DMS114 treated with DMSO at 0.1 percent for 48 hours (cell line): ENCODE data around the gene SWAP70.
"Not testable (repeated sequence)": the region's sequence is repeated elsewhere in the genome, so short reads cannot be mapped to it uniquely, and the experiment has no call there.

Source experiments
- DNase-seq: peaks from one replicate; lab custom pipeline; 2025; ENCODE audit not compliant: unreplicated experiment; lab: John Stamatoyannopoulos, UW

Gene SWAP70

DNA sequence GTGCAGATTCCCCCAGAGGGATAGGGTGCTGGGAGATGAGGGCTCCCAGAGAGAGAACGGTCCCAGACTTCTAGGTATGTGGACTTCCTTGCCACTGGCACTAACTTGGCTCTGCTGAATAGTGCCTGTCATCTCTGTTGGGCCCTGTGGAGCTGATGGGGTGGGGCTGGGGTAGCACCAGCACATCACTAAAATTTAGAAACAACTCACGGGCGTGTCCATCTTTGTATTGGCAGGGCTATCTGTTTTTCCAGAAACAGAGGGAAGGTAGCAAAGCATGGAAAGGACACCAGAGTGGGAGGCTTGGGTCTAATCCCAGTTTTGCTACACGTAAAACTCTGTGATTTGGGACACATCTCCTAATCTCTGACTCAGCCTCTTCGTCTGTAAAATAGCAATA lies 25.8 kb downstream of the SWAP70 start:
- DNase-seq, result no peak

GRCh38 chr11:9691865-9692264 lies 28.0 kb downstream of the SWAP70 start:
- no peak for DNase-seq

DNA sequence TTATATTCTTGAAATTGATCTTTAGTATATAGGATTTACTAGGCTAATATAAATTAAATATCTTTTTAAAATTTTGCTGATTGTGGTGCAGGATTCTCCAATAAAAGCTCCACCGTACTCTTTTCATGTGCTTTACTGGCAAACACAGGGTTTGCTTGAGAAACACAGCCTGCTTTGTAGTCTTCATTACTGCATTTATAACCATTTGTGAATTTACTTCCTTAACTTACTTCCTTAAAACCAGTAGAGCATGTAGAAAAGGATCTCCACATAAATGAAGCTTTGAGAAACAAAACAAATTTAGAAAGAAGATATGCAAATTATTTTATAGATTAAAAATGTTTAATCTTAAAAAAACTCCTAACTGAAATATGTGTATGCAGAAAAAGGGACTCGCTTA lies 28.8 kb downstream of the SWAP70 start:
- DNase-seq, result no peak

GRCh38 chr11:9693801-9694553 lies 30.1 kb downstream of the SWAP70 start:
- DNase-seq, result no peak

GRCh38 chr11:9695228-9695627 lies 31.4 kb downstream of the SWAP70 start:
- DNase-seq, result not testable (repeated sequence)

DNA sequence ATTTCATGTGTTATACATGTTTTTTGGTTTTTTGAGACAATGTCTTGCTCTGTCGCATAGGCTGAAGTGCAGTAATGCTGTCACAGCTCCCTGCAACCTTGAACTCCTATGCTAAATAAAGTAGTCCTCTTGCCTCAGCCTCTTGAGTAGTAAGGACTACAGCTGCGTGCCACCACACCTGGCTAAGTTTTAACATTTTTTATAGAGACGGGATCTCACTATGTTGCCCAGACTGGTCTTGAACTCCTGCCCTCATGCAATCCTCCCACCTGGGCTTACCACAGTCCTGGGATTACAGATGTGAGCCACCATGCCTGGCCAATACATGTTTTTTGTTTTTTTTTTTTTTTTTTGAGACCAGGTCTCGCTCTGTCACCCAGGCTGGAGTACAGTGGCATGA lies 33.9 kb downstream of the SWAP70 start:
- no peak for DNase-seq

DNA sequence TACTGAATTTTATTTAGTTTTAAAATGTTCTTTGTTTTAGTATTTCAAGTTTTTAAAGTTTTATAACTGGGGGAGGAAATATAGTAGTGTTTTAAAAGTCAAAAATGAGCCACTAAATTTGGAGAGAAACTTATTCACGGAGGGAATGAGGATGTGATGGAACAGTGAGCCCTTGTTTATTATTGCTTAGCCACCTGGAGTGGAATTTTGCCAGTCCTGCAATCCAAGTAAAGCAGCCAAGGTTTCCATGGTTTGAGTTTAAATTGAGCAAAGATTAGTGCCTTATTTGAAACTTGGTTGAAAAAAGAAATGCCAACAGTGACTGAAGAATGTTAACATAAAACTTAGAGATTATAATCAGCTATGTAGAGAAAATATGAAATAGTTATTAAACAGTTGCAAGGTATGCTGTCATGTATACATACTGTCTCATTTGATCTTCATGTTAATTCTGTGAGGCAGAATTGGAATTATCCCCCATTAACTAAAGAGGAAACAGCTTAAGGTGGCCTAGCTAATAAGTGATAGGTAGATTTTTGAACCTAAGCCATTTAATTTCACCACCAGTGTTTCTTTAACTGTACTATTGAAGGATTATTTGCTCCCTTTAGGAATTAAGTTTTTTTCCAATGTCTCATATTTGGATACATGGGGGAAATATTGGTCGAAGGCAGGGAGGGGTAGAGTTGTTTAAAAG lies 36.4 kb downstream of the SWAP70 start:
- DNase-seq, result no peak

DNA sequence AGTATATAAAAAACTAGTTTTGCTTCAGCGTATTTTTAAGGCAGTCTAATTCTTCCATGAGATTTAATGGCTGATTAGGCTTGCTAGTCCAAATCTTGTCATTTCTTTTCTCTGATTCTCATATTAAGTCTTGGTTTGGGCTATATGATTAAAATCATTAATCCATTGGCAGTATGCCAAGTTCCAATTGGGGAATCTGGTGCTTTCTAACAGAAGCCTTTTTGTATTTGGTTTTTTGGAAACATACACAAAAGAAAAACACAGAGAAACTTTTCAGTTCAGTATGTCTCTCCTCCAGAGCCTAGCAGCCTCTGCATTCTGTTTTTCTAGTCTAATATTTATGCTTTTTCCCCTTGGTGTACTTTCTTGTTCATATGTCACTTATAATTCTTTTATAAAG lies 37.9 kb downstream of the SWAP70 start:
- no peak for DNase-seq

GRCh38 chr11:9703280-9703679 lies 39.4 kb downstream of the SWAP70 start:
- DNase-seq, result no peak

GRCh38 chr11:9704037-9704436 lies 40.2 kb downstream of the SWAP70 start:
- DNase-seq, result no peak

DNA sequence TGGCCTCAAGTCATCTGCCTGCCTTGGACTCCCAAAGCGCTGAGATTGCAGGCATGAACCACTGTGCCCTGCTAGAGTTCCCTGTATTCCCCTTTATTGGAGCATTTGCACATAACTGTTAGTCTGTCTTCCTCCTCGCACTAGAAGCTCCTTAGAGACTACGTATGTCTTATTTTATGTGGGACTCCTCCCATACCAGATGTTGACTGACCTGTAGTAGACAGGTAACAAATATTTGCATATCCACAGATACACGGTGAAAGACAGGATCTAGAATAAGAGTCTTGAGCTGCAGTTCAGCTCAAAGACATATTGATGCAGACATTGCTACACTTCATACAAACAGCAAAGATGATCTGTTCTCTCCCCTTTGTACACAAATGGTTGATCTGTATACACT lies 40.7 kb downstream of the SWAP70 start:
- DNase-seq, result no peak

DNA sequence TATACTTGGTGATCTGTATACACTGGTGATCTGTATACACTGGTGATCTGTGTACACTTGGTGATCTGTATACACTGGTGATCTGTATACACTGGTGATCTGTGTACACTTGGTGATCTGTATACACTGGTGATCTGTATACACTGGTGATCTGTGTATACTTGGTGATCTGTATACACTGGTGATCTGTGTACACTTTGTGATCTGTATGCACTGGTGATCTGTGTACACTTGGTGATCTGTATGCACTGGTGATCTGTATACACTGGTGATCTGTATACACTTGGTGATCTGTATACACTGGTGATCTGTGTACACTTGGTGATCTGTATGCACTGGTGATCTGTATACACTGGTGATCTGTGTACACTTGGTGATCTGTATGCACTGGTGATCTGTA lies 41.5 kb downstream of the SWAP70 start:
- DNase-seq, result not testable (repeated sequence)

DNA sequence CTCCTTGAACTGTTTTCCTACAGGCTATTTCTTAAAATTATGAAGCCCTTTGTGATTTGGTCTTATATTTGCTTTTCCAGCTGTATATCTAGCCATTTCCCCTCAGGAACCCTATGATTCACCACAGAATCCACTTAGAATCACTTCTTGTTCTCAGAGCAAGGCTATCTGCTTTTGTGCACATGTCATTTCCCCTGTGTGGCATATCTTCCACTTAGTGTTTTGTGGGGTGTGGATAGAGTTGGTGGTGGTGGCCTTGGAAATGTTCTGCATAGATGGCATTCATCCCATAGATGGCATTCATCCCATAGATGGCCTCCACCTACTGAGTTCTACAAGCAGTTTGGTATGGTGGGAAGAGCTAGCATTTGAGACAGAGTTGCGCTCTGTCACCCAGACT lies 44.7 kb downstream of the SWAP70 start:
- no peak for DNase-seq

DNA sequence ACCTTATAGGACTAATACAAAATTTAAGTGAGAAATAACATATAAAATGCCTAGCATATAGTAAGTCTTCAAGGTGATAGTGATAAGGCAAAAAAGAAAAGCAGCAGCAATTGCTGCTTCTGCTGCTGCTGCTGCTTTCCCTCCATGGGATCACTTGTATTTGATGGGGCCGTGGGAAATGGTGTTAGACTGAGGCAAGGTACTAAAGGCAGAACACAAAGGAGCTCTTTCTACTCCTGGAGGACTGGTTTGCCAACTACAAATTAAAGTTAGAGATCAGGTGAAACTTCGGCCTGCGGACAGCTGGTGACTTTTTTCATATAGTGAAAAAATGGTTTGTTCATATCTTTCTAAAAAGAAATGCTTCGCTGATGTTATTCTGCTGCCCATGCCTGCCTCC lies 46.3 kb downstream of the SWAP70 start:
- DNase-seq, result no peak

DNA sequence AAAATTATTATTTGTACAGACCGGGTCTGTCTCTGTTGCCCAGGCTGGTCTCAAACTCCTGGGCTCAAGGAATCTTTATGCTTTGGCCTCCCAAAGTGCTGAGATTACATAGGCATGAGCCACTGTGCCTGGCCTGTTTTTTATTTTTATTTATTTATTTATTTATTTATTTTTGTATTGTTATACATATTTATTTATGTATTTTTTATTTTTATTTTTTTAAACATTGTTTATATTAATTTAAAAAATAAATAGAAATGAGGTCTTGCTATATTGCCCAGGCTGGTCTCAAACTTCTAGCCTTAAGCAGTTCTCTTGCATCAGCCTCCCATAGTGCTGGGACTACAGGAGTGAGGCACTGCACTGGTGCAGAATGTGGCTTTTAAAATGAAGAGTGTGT lies 47.0 kb downstream of the SWAP70 start:
- no peak for DNase-seq

GRCh38 chr11:9711454-9712307 lies 47.8 kb downstream of the SWAP70 start:
- DNase-seq, result no peak

DNA sequence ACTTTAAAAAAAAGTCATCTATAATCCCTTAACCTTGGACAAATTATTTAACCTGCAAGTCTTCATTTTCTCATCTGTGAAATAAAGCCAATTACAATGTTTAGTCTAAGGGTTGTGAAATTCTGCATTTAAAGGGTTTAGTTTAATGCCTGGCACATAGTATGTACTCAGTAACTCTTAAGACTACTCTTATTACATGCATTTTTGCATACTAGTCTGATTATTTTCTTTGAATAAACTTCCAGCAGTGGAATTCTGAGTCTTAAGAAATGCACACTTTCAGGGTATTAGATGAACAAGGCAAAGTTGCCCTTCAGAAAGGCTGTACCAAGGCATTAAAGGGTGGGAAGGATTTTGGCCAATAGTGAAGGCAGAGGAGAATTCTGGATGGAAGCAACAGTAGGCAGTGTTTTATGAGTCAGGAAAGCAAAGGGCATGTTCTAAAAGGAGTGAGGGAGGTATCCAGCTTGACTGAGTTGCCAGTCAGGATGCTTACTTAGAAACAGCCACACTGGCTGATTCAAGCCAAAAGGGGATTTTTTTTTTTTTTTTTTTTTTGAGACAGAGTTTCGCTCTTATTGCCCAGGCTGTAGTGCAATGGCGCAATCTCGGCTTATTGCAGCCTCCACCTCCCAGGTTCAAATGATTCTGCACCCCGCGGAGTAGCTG lies 50.5 kb downstream of the SWAP70 start:
- no peak for DNase-seq

DNA sequence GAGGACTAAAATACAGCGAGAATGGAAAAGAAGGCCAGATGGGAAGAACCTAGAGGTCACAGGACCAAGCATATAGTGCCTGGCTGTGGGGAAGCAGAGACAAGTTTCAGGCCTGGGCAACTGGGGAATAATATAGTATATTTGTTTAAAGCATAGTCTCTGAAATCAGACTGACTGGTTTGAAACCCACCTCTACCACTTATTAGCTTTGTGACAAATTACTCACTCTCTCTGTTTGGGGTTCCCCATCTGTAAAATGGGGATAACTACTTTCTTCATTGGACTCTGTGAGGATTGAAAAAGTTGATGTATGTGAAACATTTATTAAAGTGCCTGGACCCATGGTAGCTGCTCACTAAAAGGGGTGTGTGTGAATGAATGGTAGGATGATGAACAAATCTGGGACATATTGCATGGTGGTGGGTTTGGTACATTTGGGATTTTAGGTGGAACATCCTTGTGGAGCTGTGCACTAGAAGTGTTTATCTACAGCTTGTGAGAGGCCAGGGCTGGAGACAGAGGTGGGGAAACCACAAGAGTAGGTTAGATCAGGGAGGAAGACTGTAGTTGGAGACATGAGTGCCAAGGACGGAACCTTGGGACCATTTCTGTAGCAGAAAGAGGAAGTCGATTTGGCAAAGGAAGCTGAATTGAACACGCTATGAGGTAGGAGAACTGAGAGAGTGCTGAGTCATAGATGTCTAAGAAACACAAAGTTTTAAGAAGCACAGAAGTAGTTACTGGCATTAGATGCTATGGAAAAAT lies 52.6 kb downstream of the SWAP70 start:
- DNase-seq, result no peak

DNA sequence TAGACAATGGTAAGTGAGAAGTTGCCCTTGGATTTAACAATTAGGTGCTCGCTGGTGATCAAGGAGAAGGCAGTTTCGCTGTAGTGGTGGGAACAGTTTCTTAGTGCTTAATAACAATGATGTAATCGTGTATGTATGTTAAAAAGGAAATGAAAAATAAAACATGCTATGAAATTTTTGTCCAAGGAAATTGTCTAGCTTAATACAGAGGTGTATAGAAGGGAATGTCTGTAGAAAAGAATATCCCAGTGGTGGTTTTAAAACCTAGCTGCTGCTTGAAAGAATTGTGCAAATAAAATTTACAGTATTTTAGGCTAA lies 53.1 kb downstream of the SWAP70 start:
- DNase-seq, result no peak

DNA sequence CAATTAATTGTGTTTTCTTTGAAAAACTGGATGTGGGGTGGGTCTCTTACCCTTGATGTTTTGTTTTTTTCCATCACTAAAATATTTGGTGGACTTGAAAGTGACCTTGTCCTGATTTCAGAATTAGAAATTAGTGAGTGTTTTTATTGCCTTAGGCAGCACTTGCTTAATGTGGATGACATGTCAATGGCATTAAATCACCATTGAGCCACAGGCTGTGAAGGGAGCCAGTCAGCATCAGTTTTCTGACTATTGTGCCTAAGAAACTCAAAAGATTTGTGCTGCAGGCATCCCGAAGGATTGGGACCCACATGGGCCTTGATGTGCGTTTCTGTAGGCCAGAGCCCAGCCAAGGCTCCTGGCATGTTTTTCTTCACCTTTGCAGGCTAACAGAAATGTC lies 53.8 kb downstream of the SWAP70 start:
- DNase-seq, result no peak

GRCh38 chr11:9718147-9718546 lies 54.3 kb downstream of the SWAP70 start:
- no peak for DNase-seq
